Activated CD4-positive, alpha-beta T cell treated with anti-CD3 and anti-CD28 coated beads for 1 hour (primary cell): ENCODE measurements around the gene PTPN3.
"Not testable (repeated sequence)": the region's sequence is repeated elsewhere in the genome, so short reads cannot be mapped to it uniquely, and the experiment has no call there.

ENCODE experiments used
- DNase-seq: peaks from one replicate; pipeline ENCODE4 v3.0.0-alpha.2; 2020

Gene PTPN3

GRCh38 chr9:109498195-109499092 is at the start of gene PTPN3:
Gene PTPN3 (minus strand): TSS chr9:109498307. CDS start chr9:109463434, 34,873 bp downstream.
- no peak for DNase-seq

GRCh38 chr9:109544954-109545353 is 46.8 kb upstream of the PTPN3 start:
- not testable (repeated sequence) for DNase-seq

- no peak for DNase-seq
These were observed 44.8 kb upstream of the PTPN3 start for GRCh38 chr9:109542922-109543321.

- DNase-seq = no peak
These were observed 40.2 kb upstream of the PTPN3 start for GRCh38 chr9:109538346-109538745.

- DNase-seq = no peak
These were observed 39.2 kb upstream of the PTPN3 start for GRCh38 chr9:109537288-109537687.

- DNase-seq = no peak
These were observed 38.8 kb upstream of the PTPN3 start for GRCh38 chr9:109536859-109537258.

GRCh38 chr9:109535365-109535764 is 37.3 kb upstream of the PTPN3 start:
- DNase-seq = no peak

GRCh38 chr9:109534151-109534550 is 36.0 kb upstream of the PTPN3 start:
- no peak for DNase-seq

- not testable (repeated sequence) for DNase-seq
These were observed 34.5 kb upstream of the PTPN3 start for GRCh38 chr9:109532652-109533051.

GRCh38 chr9:109522106-109522505 is 24.0 kb upstream of the PTPN3 start:
- no peak for DNase-seq

- DNase-seq = no peak
These were observed 22.5 kb upstream of the PTPN3 start for GRCh38 chr9:109520475-109521132.

GRCh38 chr9:109519366-109519765 is 21.3 kb upstream of the PTPN3 start:
- no peak for DNase-seq

GRCh38 chr9:109518621-109519335 is 20.7 kb upstream of the PTPN3 start:
- no peak for DNase-seq

- no peak for DNase-seq
These were observed 19.8 kb upstream of the PTPN3 start for GRCh38 chr9:109517901-109518377.

- DNase-seq = no peak
These were observed 15.8 kb upstream of the PTPN3 start for GRCh38 chr9:109513871-109514270.

GRCh38 chr9:109512170-109512756 is 14.2 kb upstream of the PTPN3 start:
- DNase-seq = no peak

- no peak for DNase-seq
These were observed 12.4 kb upstream of the PTPN3 start for GRCh38 chr9:109510506-109510905.

- not testable (repeated sequence) for DNase-seq
These were observed 11.9 kb upstream of the PTPN3 start for GRCh38 chr9:109510042-109510441.

GRCh38 chr9:109509611-109510010 is 11.5 kb upstream of the PTPN3 start:
- DNase-seq = no peak

- DNase-seq = no peak
These were observed 9.3 kb upstream of the PTPN3 start for GRCh38 chr9:109507421-109507838.

GRCh38 chr9:109506097-109506712 is 8.1 kb upstream of the PTPN3 start:
- DNase-seq = no peak

- no peak for DNase-seq
These were observed 6.6 kb upstream of the PTPN3 start for GRCh38 chr9:109504689-109505088.
